GM19035 (cell line): ENCODE results near the gene RIMS4.

Experiments
- ATAC-seq: cut with Tn5 transposase; IDR thresholded peaks from one replicate; pipeline ENCODE4 v1.9.1; 2021; ENCODE audit not compliant: unreplicated experiment

The RIMS4 gene

GRCh38 chr20:44723391-44723790, 87.0 kb downstream of the RIMS4 start:
- no peak for ATAC-seq

- ATAC-seq: no peak
Observed at GRCh38 chr20:44722990-44723389, 87.4 kb downstream of the RIMS4 start.

DNA sequence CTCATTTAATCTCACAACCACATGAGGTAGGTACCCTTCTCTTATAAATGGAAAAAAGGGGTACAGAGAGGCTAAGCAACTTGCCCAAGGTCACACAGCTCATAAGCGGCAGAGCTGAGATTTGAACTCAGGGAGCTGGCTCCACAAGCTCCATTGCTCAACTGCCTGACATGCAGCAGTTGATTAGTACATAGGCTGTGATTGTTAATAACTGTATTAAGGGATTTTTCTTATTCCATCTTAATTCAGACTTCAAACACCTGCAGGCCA, 88.6 kb downstream of the RIMS4 start:
- ATAC-seq: no peak

DNA sequence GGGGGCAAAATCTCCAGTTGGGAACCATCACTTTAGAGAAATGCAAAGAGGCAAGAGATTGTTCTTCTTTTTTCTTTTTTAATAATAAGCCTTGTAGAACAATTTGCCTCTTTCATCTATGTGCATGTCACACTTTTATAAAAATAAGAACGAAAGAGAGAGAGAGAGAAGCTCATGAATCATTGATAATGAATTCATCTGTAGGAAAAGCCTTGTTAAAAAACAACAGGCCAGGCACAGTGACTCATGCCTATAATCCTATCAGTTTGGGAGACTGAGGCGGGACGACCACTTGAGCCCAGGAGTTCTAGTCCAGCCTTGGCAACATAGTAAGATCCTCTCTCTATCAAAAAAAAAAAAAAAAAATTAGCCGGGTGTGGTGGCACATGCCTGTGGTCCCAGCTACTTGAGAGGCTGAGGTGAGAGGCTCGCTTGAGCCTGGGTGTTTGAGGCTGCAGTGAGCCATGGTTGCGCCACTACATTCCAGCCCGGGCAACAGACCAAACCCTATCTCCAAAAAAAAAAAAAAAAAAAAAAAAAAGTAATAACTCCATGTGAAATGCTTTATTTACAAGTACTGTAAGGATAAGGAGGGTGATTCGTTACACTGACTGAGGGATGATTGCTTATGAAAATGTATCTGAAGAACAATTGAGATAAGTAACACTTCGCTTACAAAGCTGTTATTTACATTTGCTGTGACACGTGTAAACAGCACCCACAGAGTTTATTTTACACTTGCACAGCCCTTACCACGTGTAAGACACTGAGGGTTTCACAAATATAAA, 89.2 kb downstream of the RIMS4 start:
- ATAC-seq: no peak

DNA sequence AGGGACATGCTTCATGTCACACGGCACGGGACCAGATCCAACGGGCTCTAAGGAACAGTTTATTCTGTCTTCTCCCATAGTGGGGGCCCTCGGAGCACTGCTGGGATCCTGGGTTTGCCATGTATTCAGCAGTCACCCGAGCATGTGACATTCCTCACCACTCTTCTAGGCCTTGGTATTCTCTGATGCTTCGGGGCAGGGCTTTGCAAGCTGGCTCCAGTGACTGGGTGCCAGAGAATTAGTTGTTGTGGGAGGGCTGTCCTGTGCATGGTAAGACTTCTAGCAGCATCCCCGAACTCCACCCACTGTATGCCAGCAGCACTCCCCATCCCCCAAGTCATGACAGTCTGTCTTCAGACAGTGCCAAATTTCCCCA, 89.7 kb downstream of the RIMS4 start:
- ATAC-seq: no peak

- no peak for ATAC-seq
Observed at GRCh38 chr20:44719841-44720240, 90.5 kb downstream of the RIMS4 start.

GRCh38 chr20:44717986-44718385, 92.4 kb downstream of the RIMS4 start:
- ATAC-seq: no peak

DNA sequence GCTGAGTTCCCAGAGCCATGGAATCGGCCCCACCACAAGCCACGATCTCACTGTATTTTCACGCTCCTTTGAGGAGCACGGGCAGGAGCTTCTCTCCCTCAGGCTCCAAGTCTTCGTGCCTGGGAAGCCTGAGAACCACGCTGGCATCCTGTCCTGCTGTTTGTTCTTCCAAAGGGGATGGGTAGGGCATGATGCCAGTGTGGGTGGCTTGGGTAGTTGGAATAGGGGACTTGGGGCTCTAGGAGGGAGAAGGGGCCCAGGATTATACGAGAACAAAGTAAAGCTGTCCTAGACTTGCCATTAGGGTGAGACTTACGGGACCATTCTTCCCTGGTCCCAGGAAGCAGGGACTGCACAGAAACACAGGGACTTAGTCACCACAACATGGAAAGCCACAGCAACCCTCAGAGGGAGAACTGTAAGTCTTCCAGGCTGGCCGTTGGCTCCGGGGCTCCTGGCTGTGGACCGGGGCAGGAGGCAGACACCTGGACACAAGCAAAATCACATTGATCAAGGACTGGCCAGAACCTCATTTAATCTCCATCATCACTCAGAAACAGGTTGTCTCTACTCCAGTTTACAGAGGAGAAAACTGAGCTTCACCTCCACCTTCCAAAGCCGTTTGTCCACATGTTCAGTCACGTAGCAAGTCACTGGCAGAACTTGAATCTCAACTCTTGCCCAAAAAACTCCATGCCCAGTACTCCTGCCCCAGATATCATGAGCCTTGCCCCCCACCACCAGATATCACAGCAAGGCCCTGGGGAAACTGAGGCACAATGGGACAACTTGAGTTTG, 93.8 kb downstream of the RIMS4 start:
- no peak for ATAC-seq

DNA sequence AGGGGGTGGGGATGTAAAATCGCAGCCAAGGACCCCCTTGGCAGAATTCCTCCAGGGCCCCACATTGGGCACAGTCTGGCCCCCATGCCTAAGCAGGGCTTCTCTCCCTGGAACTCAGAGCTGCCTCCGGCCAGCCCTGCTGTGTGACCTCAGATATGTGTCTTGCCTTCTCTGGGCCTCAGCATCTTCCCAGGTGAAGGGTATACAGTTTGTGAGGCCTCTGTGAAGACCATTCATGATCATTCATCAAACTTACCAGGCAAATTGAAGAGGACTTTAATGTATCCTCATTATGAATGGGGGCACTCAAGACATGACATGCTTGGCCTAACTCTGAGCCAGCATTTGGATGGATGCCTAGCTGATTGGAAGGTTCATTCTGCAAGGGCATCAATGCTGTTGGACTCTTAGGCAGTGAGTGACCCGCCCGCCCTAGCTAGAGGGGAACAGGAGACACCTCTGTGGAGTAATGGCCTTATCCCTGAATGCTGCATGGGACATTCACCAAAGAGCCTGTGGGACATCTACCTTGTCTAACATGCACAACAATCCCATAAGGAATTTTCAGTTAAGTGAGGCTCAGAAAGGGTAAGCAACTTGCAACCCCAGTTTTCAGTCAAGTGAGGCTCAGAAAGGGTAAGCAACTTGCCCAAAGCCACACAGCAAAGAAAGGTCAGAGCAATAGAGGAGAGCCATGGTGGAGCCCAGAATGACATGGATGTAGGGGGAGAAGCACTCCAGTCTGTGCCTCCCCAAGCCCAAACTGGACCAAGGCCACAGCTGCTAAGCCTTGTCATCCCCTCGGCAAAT, 94.6 kb downstream of the RIMS4 start:
- no peak for ATAC-seq

- no peak for ATAC-seq
Observed at GRCh38 chr20:44714701-44715498, 95.4 kb downstream of the RIMS4 start, which contains the start of gene CCN5. Gene CCN5, plus strand, starts transcription at chr20:44715369. Its CDS starts 22 bp downstream, at chr20:44715391.

- no peak for ATAC-seq
Observed at GRCh38 chr20:44714102-44714700, 96.1 kb downstream of the RIMS4 start.

GRCh38 chr20:44711237-44711636, 99.1 kb downstream of the RIMS4 start:
- no peak for ATAC-seq

GRCh38 chr20:44709797-44710196, 100.5 kb downstream of the RIMS4 start:
- no peak for ATAC-seq

DNA sequence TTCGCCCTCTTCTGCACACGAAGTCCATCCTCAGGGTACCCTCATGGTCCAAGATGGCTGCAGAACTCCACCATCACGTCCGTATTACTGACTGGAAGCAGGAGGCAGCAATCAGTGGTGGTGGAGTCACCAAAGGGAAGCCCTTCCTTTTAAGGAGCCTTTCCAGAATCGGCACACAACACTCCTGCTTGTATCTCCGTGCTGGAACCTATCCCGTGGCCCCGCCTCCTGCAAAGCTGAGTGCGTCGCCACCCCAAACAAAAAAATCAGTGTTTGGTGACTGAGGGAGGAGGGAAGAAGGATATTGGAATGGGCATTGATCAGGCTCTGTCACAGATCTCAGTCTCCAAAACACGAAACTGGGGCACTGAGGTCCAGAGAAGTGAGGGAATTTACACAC, 101.0 kb downstream of the RIMS4 start:
- ATAC-seq: no peak

DNA sequence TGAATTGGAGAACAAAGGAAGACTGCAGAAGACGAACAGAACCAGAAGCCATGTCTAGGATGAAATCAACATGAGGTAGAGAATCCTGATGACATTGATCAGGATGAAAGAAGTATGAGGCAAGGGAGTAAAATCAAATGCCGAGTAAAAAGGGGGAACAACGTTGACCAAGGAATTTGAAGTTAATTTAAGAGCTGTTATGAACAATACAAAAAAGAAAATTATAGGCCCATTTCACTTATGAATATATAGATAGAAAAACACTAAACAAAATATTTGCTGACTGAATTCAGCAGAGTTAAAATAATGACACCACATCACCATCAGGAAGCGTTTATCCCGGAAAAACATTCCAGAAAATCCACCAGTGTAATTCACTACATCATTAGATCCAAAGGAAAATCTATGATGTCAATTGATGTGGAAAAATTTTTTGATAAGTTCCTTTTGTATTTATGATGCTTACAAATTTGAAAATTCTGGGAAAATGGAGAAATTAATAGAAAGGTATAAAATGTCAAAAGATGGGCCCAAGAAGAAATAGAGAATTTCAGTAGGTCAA, 103.2 kb downstream of the RIMS4 start:
- no peak for ATAC-seq

DNA sequence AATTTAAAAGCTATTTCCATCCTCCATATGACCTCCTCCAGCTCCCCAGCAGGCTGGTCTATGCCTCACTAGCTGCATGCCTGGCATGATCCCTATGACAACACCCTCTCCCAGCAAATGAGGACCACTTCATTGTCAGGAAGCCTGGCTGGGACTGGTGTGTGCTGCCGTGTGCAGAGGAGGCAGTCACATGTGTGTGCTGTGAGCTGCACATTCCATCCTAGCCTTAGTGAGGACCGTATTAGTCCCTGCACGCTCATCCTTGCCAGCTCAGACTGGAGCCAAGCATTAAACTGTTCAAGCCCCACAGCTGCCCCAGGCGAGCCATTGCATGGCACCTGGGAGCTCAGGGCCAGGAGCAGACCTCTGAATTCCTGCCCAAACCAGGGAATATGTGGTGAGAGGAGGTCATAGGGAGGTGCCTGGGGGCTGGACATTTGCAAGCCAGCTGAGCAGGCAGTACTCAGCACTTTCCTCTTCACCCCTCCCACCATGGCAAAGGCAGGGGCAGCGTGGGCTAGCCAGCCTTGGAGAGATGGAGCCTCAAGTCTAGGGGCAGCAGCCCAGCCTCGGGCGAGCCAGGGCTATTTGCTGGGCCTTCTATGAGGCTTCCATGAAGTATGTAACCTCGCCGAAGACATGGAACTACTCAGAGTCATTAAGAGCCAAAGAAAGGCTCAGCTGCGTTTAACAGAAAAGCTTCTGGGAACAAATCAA, 103.9 kb downstream of the RIMS4 start:
- no peak for ATAC-seq

- ATAC-seq: no peak
Observed at GRCh38 chr20:44705364-44706094, 104.8 kb downstream of the RIMS4 start.

GRCh38 chr20:44704551-44704971, 105.8 kb downstream of the RIMS4 start:
- no peak for ATAC-seq

DNA sequence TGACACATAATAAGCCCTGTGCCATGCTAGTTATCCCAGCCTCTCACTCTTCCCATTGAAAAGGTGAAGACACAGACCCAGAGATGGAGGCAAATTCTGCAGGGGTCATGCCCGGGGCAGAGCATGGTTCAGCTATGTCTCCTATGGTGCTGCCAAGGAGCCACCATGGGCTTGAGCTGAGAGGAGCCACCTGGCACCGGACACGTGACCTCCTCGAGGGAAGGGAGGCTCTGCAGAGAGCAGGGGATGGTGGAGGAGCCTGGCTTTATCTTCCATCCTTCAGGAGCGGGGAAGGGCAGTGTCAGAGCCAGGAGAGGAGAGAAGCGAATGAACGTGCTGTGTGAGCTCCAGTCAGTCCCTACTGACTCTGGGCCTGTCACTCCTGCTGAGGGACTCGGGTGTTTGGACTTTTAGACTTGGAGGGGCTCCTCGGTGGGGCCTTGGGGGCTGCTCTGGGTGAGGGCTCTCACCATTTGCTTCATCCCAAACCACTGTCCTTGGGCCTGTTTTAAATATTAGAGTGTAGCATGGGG, 106.3 kb downstream of the RIMS4 start:
- no peak for ATAC-seq
